CD4-positive, alpha-beta T cell (primary cell): ENCODE results near the gene LNX1. TPM values are rescaled to one million over a fixed set of nuclear protein-coding genes. Genes with fewer than 3 reads are reported as not detected.

ENCODE experiments used
- ATAC-seq: fragments of 200-7000 bp; cut with Tn5 transposase; one replicate; pipeline ENCODE4 v1.10.0; 2022; ENCODE audit warnings: mild to moderate bottlenecking; ENCODE audit not compliant: poor library complexity
- CTCF ChIA-PET: fragments of 350-600 bp; sonication (Branson Sonifier 250); formaldehyde crosslinking; loops from one replicate; lab custom pipeline; 2021; ENCODE audit warnings: antibody characterized with exemption, inconsistent platforms; lab: Charles Lee
- POLR2A ChIA-PET: fragments of 350-600 bp; sonication (Branson Sonifier 250); formaldehyde crosslinking; loops from one replicate; lab custom pipeline; 2021; ENCODE audit warnings: antibody characterized with exemption, inconsistent platforms; lab: Charles Lee
- DNase-seq, 14 experiments: peaks; one replicate each; pipeline ENCODE4 v3.0.0-alpha.2; 2013 to 2020; ENCODE audit warnings: mixed read lengths in 2 of 14
- H3K27ac ChIP-seq, 2 donors: one replicate each; pipeline versions ENCODE4 v1.5.1 to v1.7.0; 2013; ENCODE audit warnings: low read length in 2 of 2, low read depth in 1 of 2, mild to moderate bottlenecking in 1 of 2
- H3K27me3 ChIP-seq, 2 experiments: 1 replicate in 1 of 2; 2 replicates in 1 of 2; pipeline versions ENCODE4 v1.6.1 to v1.7.0; 2013; ENCODE audit warnings: low read length in 2 of 2, control low read depth in 1 of 2, mild to moderate bottlenecking in 1 of 2, moderate library complexity in 1 of 2; ENCODE audit not compliant: insufficient read depth in 2 of 2, control insufficient read depth in 1 of 2
- H3K36me3 ChIP-seq: one replicate; pipeline ENCODE4 v1.6.1; 2013; ENCODE audit warnings: low read length, control low read depth; ENCODE audit not compliant: insufficient read depth
- H3K4me1 ChIP-seq: one replicate; pipeline ENCODE4 v1.6.1; 2013; ENCODE audit warnings: low read length, control low read depth; ENCODE audit not compliant: insufficient read depth
- H3K4me3 ChIP-seq: one replicate; pipeline ENCODE4 v1.5.1; 2013; ENCODE audit warnings: mild to moderate bottlenecking, low read length, moderate library complexity
- H3K9me3 ChIP-seq, 2 experiments: 1 replicate in 1 of 2; 2 replicates in 1 of 2; pipeline versions ENCODE4 v1.6.1 to v1.7.0; 2013; ENCODE audit warnings: low read length in 2 of 2, mild to moderate bottlenecking in 2 of 2, control low read depth in 1 of 2, moderate library complexity in 1 of 2; ENCODE audit not compliant: control insufficient read depth in 1 of 2, insufficient read depth in 1 of 2
- H3K27ac Mint-ChIP-seq: one replicate; pipeline ENCODE4 v1.8.0; 2020; ENCODE audit warnings: mixed read lengths
- H3K27me3 Mint-ChIP-seq: one replicate; pipeline ENCODE4 v1.8.0; 2021; ENCODE audit warnings: mixed read lengths
- H3K36me3 Mint-ChIP-seq: one replicate; pipeline ENCODE4 v1.8.0; 2021; ENCODE audit warnings: low read depth, mixed read lengths
- H3K4me1 Mint-ChIP-seq: one replicate; pipeline ENCODE4 v1.8.0; 2021; ENCODE audit warnings: low read depth, mixed read lengths
- H3K4me3 Mint-ChIP-seq: one replicate; pipeline ENCODE4 v1.8.0; 2020; ENCODE audit warnings: mild to moderate bottlenecking, mixed read lengths
- H3K9me3 Mint-ChIP-seq: one replicate; pipeline ENCODE4 v1.8.0; 2020; ENCODE audit warnings: mixed read lengths
- CTCF ChIP-seq: fragments of 200-600 bp; IDR thresholded peaks from one replicate; pipeline ENCODE4 v1.8.0; 2022; ENCODE audit warnings: antibody characterized with exemption, mild to moderate bottlenecking
- intact Hi-C, 2 experiments: fragments of 100-400 bp; cut with DNase I in 1 of 2; cut with micrococcal nuclease in 1 of 2; formaldehyde crosslinking; loops; one replicate each; pipeline versions ENCODE4 v1.15.1 to v1.9.0; 2023 to 2025; cut with DNase I, micrococcal nuclease
- total RNA-seq, 174 experiments: library from RNA in 2 of 174; stranded (reverse) in 2 of 174; gene quantifications; one replicate each; pipeline ENCODE4 v1.2.3 and lab custom pipeline; 2021 to 2026

LNX1 gene
- total RNA-seq, 2 experiments from 2014 or later = not detected

DNA sequence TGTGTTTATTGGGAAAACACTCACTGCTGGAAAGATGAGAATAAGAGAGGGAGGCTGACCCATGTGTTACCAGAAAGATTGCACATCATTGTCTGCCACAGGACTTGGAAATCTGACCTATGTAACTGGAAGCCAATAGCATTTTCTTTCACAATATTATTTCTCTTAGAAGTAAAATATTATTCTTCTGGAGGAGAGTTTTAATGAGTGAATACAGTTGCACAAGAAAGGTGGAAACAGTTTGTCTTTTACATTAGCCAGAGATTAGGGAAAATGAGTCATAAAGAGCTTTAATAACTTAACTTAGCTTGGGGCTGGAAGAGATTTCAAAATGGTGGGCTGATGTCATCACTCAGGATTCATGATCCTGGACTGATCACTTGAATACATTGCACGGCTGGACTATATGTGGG, 31.5 kb upstream of the LNX1 start:
- DNase-seq = no peak
- TF ChIP-seq CTCF = no peak
- Mint-ChIP-seq H3K9me3 (no peaks in the 10 kb centered on the region), H3K36me3 (no peaks in the 10 kb centered on the region), H3K27me3 (peaks cover 8% of the 10 kb centered on the region), H3K4me3 (no peak overlapping the region), H3K27ac (no peak overlapping the region), H3K4me1 (no peaks in the 10 kb centered on the region)
- ATAC-seq = no peak
- H3K27me3 ChIP-seq = no peaks in the 10 kb centered on the region
- H3K9me3 ChIP-seq = no peaks in the 10 kb centered on the region
- H3K36me3 ChIP-seq = no peaks in the 10 kb centered on the region
- no peak overlapping the region for H3K4me3 ChIP-seq
- H3K4me1 ChIP-seq = no peaks in the 10 kb centered on the region
- intact Hi-C loops = no loop called here
- ChIA-PET POLR2A (no interaction called here), CTCF (interaction anchor here (1.6 kb wide), 1 partner anchor 11 kb away, joined by 4 read pairs; no protein-coding TSS in a partner anchor)
- no peak overlapping the region for H3K27ac ChIP-seq

DNA sequence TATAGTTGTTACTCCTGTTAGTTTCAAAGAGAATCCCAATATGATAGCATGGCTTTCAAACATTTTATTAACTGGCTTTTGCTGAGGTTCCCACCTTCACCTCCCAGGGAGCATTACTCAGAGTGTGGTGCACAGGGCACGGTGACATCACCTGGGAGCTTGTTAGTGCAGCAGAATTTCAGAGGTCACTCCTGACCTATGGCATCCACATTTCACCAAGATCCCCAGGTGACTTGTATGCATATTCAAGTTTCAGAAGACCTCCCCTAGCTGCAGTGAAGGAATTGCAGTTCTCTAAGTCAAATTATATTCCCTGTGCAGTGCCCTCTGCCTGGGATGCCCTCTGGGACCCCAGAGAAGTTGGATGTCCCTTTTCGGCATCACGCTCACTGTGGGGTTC, 29.7 kb upstream of the LNX1 start:
- Mint-ChIP-seq H3K4me3 (no peak overlapping the region), H3K4me1 (no peaks in the 10 kb centered on the region), H3K36me3 (no peaks in the 10 kb centered on the region), H3K27me3 (peaks cover 8% of the 10 kb centered on the region), H3K9me3 (no peaks in the 10 kb centered on the region), H3K27ac (no peak overlapping the region)
- intact Hi-C loops = no loop called here
- ChIA-PET POLR2A (no interaction called here), CTCF (no interaction called here)
- no peaks in the 10 kb centered on the region for H3K36me3 ChIP-seq
- TF ChIP-seq CTCF = no peak
- no peaks in the 10 kb centered on the region for H3K27me3 ChIP-seq
- H3K27ac ChIP-seq = no peak overlapping the region
- ATAC-seq = no peak
- no peaks in the 10 kb centered on the region for H3K4me1 ChIP-seq
- no peaks in the 10 kb centered on the region for H3K9me3 ChIP-seq
- H3K4me3 ChIP-seq = no peak overlapping the region
- DNase-seq = no peak

DNA sequence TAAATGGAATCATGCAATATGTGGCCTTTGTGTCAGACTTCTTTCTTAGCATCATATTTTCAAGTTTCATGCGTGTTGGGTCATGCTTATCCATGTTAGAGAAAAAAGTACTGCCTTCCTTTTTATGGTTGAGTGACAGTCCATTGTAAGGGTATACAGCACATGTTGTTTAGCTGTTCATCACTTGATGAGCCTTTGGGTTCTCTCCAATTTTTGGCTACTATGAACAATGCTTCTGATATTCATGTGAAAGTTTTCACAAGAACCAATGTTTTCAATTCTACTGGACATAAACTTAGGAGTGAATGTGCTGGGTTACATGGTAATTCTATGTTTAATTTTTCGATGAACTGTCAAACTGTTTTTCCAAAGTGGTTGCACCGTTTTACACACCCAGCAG, 28.1 kb upstream of the LNX1 start:
- no peaks in the 10 kb centered on the region for H3K9me3 ChIP-seq
- H3K36me3 Mint-ChIP-seq = no peaks in the 10 kb centered on the region
- H3K4me3 Mint-ChIP-seq = no peak overlapping the region
- ChIA-PET CTCF (no interaction called here), POLR2A (no interaction called here)
- peaks cover 8% of the 10 kb centered on the region for H3K27me3 Mint-ChIP-seq
- H3K27ac ChIP-seq = no peak overlapping the region
- no peak for TF ChIP-seq CTCF
- ATAC-seq = no peak
- no peak for DNase-seq
- no peaks in the 10 kb centered on the region for H3K27me3 ChIP-seq
- intact Hi-C loops = no loop called here
- H3K36me3 ChIP-seq = no peaks in the 10 kb centered on the region
- no peak overlapping the region for H3K4me3 ChIP-seq
- H3K27ac Mint-ChIP-seq = no peak overlapping the region
- no peaks in the 10 kb centered on the region for H3K4me1 ChIP-seq
- no peaks in the 10 kb centered on the region for H3K4me1 Mint-ChIP-seq
- H3K9me3 Mint-ChIP-seq = no peaks in the 10 kb centered on the region
